HG02678 (cell line): ENCODE results near the gene ACAN.

ENCODE experiments used
- ATAC-seq: cut with Tn5 transposase; IDR thresholded peaks from one replicate; pipeline ENCODE4 v1.9.1; 2021; ENCODE audit warnings: mild to moderate bottlenecking, moderate library complexity; ENCODE audit not compliant: unreplicated experiment

The ACAN gene

GRCh38 chr15:88874684-88875083, 71.4 kb downstream of the ACAN start:
- no peak for ATAC-seq

GRCh38 chr15:88876573-88876972, 73.3 kb downstream of the ACAN start:
- no peak for ATAC-seq

DNA sequence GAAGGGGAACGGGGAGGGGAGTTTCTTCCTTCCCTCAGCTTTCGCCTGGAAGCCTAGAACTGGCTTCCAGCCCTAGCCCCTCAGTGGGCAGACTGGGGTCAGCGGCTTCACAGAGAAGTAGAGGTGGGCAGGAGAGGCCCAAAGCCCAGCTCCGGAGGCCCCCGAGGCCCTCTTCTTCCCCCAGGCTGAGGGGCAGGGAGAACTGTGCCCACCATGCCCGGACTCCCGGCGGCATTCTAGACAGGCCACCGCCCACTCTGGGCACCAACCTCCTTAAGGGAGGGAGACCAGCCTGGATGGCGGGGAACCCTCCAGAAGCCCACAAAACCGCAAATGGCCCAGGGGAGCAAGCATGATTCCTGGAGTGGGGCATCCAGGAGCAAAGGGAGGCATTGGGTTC, 74.2 kb downstream of the ACAN start:
- ATAC-seq = no peak

DNA sequence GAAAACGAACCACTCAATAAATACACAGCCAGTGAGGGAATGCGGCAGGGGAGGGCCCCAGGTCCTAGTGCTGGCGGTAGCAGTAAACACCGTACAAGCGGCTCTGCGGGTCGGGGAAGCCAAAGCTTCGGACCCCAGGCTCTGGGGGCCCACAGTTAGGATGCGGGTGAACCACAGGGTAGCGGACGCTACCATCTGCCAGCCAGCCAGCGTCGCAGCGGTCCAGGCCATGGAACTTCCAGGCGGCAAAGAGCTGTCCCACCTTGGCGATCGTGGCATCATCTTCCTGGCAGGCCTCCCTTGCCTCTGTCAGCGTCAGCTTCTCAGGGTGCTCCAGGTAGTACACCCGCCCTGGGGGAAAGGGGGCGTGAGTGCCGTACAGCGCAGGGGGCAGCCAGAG, 74.7 kb downstream of the ACAN start:
- ATAC-seq = no peak

GRCh38 chr15:88878720-88879184, 75.5 kb downstream of the ACAN start:
- ATAC-seq = no peak

DNA sequence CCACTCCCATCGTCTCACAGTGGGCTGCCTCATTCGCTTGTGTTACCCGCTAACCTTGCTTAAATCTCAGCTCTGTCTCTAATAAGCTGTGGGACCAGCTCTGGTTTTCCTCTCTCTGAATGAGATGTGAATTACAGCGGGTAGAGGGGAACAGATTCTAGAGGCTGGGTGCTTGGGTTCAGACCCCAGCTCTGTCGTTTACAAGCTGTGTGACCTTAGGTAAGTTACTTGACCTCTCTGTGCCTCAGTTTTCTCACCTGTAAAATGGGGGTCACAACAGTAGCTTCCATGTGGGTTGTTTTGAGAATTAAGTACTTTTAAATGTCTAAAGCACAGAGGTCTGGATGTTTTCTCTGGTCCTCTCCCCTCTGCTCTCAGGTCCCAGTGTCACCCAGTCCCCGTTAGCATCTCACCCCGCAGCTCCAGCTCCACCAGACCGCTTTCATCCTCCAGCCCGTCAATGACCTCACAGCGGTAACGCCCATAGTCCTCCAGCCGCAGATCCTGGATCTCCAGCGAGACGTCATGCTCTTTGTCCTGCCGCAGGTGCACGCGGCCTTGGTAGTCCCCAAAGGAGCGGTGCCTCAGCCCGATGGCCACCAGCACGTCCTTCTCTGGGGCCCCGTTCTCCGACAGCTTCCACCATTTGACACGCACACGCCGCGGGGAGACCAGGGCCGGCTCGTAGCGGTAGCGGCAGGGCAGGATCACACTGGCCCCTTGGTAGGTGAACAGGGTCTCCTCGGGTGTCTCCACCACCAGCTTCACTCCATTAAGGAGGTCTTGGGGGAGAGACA, 77.9 kb downstream of the ACAN start:
- ATAC-seq = no peak

DNA sequence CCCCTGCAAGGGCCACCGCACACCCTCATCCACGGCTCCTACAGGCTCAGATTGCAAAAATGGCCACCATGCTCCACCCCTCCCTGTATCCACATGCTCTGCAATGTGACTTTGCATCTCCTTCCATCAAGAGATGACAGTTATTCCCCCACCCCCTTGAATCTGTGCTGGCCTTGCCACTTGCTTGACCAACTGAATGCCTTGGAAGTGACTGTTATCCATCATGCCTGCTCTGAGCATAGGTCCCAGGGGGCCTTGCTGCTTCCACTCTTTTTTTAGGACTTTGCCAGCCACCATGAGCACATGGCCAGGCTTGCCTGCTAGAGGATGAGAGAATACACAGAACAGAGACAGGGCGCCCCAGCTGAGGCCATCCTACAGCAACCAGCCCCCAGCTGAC, 78.5 kb downstream of the ACAN start:
- ATAC-seq = no peak

- no peak for ATAC-seq
Measured at GRCh38 chr15:88882785-88883184, 79.5 kb downstream of the ACAN start.

DNA sequence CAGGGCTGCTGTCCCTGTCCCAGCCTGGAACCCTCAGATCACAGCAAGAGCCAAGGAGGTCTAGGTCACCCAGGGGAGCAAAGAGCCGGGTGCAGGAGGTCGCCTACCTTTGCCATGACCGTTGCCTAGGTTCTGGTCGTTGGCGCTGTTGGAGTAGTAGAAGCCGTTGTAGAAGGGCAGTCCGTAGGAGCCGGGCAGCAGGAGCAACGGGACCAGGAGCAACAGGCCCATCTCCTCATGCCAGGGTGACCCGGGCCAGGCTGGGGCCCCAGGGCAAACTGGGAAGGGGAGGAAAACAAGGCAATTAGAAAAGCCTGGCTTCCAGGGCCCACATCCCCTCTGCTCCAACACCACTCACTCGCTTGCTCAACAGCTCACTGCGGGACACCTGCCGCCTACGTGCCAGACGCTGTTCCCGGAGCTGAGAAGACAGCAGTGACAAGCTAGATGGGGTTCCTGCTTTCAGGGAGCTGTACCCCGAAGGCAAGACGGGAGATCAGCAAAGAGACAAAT, 83.9 kb downstream of the ACAN start:
- no peak for ATAC-seq

GRCh38 chr15:88888719-88889118, 85.5 kb downstream of the ACAN start:
- no peak for ATAC-seq

GRCh38 chr15:88890495-88890894, 87.3 kb downstream of the ACAN start:
- ATAC-seq = no peak

DNA sequence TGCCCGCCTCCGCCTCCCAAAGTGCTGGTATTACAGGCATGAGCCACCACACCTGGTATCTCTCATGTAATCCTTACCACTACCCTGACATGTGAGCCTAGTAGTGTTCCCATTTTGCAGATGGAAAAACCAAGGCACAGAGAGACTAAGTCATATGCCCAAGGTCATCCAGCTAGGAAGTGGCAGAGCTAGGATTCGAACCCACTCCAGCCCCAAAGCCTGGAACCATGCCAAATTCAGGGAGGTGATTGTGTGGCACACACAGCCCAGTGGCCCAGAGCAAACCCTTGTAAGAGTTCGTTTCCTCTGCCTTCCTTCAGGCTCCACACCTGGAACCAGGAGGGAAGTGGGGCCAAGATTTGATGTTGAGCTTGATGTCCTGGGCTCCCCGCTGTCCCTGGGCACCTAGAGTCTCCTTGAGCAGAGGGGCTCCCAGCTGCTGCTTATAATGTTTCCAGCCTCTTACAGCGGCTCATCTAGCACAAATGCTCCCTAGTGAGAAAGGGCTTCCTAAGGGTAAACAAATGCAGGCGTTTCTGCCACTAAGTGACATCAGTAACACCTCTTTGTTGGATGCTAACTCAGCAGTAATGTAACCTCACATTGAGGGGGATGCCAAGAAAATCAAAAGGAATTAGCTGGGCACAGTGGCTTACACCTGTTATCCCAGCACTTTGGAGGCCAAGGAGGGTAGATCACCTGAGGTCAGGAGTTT, 88.5 kb downstream of the ACAN start:
- ATAC-seq = no peak

- no peak for ATAC-seq
Measured at GRCh38 chr15:88894348-88894818, 91.1 kb downstream of the ACAN start.

GRCh38 chr15:88894819-88895767, 91.9 kb downstream of the ACAN start, which contains the start of gene HAPLN3:
HAPLN3 (minus strand) TSS chr15:88895544; CDS start chr15:88887298, 8,246 bp downstream.
- no peak for ATAC-seq

- no peak for ATAC-seq
Measured at GRCh38 chr15:88896333-88897033, 93.2 kb downstream of the ACAN start.

- ATAC-seq = no peak
Measured at GRCh38 chr15:88897142-88897455, 93.9 kb downstream of the ACAN start.

GRCh38 chr15:88897456-88898194, 94.4 kb downstream of the ACAN start:
- ATAC-seq = no peak

DNA sequence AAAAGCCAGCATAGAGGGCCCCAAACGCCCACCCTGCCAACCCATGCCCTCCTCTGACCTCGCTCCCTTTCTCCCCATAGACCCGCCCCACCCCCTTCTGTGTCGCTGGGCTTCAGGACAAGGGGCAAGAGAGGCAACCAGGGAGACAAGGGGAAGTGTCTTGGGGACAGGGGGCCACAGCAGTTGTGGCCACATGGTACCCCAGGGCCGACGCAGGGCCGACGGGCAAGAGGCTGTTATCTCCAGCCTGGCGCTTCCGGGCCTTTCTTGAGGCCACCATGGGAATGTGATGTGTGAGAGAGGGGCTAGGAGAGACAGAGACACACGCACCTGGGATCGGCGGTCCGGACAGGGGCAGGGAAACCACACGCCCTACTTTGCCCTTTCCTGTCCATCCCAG, 95.5 kb downstream of the ACAN start:
- ATAC-seq = no peak

DNA sequence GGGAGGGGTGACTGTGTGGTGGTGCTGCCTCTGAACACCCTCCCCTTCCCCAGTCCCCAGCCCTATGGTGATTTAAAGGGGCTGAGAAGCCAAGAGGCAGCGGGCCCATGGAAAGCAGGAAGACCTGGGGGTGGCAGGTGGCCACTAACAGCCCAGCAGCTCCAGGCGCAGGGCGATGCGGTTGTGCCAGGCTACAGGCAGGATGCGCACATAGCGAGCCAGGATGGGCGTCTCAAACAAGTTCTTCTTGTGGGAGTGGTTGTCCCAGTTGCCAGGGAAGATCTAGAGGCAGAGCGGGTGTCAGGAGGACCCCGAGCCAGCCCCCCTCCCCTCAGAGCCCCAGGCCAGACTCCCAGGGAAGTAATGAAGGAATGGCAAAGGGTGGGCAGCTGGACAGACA, 96.0 kb downstream of the ACAN start:
- no peak for ATAC-seq
